ENCODE data around the gene SLC35B2. TPM values are rescaled to one million over a fixed set of nuclear protein-coding genes. Genes with fewer than 3 reads are reported as not detected.

The SLC35B2 gene
- polyA plus RNA-seq, 1 experiment = 145 TPM

GRCh38 chr6:44285552-44286284 is 28.4 kb upstream of the SLC35B2 start:
- Histone ChIP-seq H3K27me3 (ENCODE audit: control insufficient read depth, insufficient read depth, low read length) (peaks cover 21% of the 10 kb centered on the region), H3K36me3 (ENCODE audit: control insufficient read depth, insufficient read depth, low read length) (no peaks in the 10 kb centered on the region), H3K4me3 (ENCODE audit: low read depth, low read length) (no peak overlapping the region)
- ChIA-PET CTCF (interaction anchor here (0.6 to 2.2 kb wide), 5 partner anchors 10 to 1849 kb away, joined by 3 to 10 read pairs (median 4); no protein-coding TSS in a partner anchor), POLR2A (no interaction called here)
- no peak for TF ChIP-seq CTCF (IDR thresholded peaks at IDR 0.05; ENCODE audit: insufficient read depth, low read depth, low read length)
- DNase-seq (ENCODE audit: low read depth) = no peak

- H3K4me3 ChIP-seq (ENCODE audit: low read depth, low read length) = no peak overlapping the region
- ChIA-PET POLR2A (no interaction called here), CTCF (interaction anchor here (0.6 to 2.2 kb wide), 5 partner anchors 11 to 1848 kb away, joined by 3 to 10 read pairs (median 4); no protein-coding TSS in a partner anchor)
- TF ChIP-seq CTCF (IDR thresholded peaks at IDR 0.05; ENCODE audit: insufficient read depth, low read depth, low read length) = no peak
- H3K36me3 ChIP-seq (ENCODE audit: control insufficient read depth, insufficient read depth, low read length) = no peaks in the 10 kb centered on the region
- DNase-seq (ENCODE audit: low read depth) = no peak
- peaks cover 19% of the 10 kb centered on the region for H3K27me3 ChIP-seq (ENCODE audit: control insufficient read depth, insufficient read depth, low read length)
Observed at GRCh38 chr6:44284867-44285266, 27.5 kb upstream of the SLC35B2 start.

GRCh38 chr6:44284121-44284520 is 26.8 kb upstream of the SLC35B2 start:
- Histone ChIP-seq H3K27me3 (ENCODE audit: control insufficient read depth, insufficient read depth, low read length) (peaks cover 16% of the 10 kb centered on the region), H3K36me3 (ENCODE audit: control insufficient read depth, insufficient read depth, low read length) (no peaks in the 10 kb centered on the region), H3K4me3 (ENCODE audit: low read depth, low read length) (no peak overlapping the region)
- no peak for TF ChIP-seq CTCF (IDR thresholded peaks at IDR 0.05; ENCODE audit: insufficient read depth, low read depth, low read length)
- ChIA-PET CTCF (interaction anchor here (1.2 to 2.2 kb wide), 3 partner anchors 16 to 54 kb away, joined by 5 to 6 read pairs (median 5); no protein-coding TSS in a partner anchor), POLR2A (no interaction called here)
- DNase-seq (ENCODE audit: low read depth) = no peak

GRCh38 chr6:44278774-44279697 is 21.7 kb upstream of the SLC35B2 start:
- POLR2A ChIA-PET = no interaction called here
- H3K27me3 ChIP-seq (ENCODE audit: control insufficient read depth, insufficient read depth, low read length) = peaks cover 8% of the 10 kb centered on the region
- no peak for DNase-seq (ENCODE audit: low read depth)

More at GRCh38 chr6:44278774-44279697, 21.7 kb upstream of the SLC35B2 start:
- TF ChIP-seq CTCF (IDR thresholded peaks at IDR 0.05; ENCODE audit: insufficient read depth, low read depth, low read length) = no peak
- Histone ChIP-seq H3K36me3 (ENCODE audit: control insufficient read depth, insufficient read depth, low read length) (no peaks in the 10 kb centered on the region), H3K4me3 (ENCODE audit: low read depth, low read length) (no peak overlapping the region)
- CTCF ChIA-PET = interaction anchor here (1.1 to 3.1 kb wide), 3 partner anchors 10 to 59 kb away, joined by 4 to 16 read pairs (median 6); no protein-coding TSS in a partner anchor
